HepG2 (cell line): ENCODE results near the gene NUCB1. TPM values are rescaled to one million over a fixed set of nuclear protein-coding genes. Genes with fewer than 3 reads are reported as not detected.

ENCODE experiments used
- BRD4 ChIP-seq: sonication (generic); formaldehyde crosslinking; IDR thresholded peaks from 2 replicates; pipeline ENCODE4 v1.4.0; 2020; ENCODE audit warnings: missing genetic modification reagents
- CCDC6 ChIP-seq: sonication (generic); formaldehyde crosslinking; IDR thresholded peaks from 2 replicates; pipeline ENCODE4 v1.8.1; 2022; ENCODE audit warnings: mild to moderate bottlenecking, missing genetic modification reagents, moderate library complexity
- CENPBD1 ChIP-seq: sonication (generic); formaldehyde crosslinking; IDR thresholded peaks from 2 replicates; pipeline ENCODE4 v1.8.0; 2022; ENCODE audit warnings: missing genetic modification reagents, low read depth, mild to moderate bottlenecking, borderline replicate concordance
- DNMT1 ChIP-seq: sonication (generic); formaldehyde crosslinking; IDR thresholded peaks from 2 replicates; pipeline ENCODE4 v1.5.1; 2020; ENCODE audit warnings: mild to moderate bottlenecking, missing genetic modification reagents
- E2F2 ChIP-seq: sonication (generic); formaldehyde crosslinking; IDR thresholded peaks from 2 replicates; pipeline ENCODE4 v1.4.0; 2020; ENCODE audit warnings: missing genetic modification reagents, borderline replicate concordance
- ETV5 ChIP-seq: IDR thresholded peaks from 2 replicates; pipeline ENCODE4 v1.6.1; 2018; ENCODE audit warnings: missing biosample characterization, missing genetic modification reagents, inconsistent platforms, borderline replicate concordance
- GATAD1 ChIP-seq: IDR thresholded peaks from 2 replicates; pipeline ENCODE4 v1.6.1; 2016; ENCODE audit warnings: missing genetic modification reagents, missing compliant biosample characterization
- HOXD1 ChIP-seq: sonication (generic); formaldehyde crosslinking; IDR thresholded peaks from 2 replicates; pipeline ENCODE4 v1.5.0; 2020; ENCODE audit warnings: missing genetic modification reagents
- MTA1 ChIP-seq: sonication (generic); formaldehyde crosslinking; IDR thresholded peaks from 2 replicates; pipeline ENCODE4 v1.4.0; 2020; ENCODE audit warnings: missing genetic modification reagents, mild to moderate bottlenecking, borderline replicate concordance
- PAXIP1 ChIP-seq: sonication (generic); formaldehyde crosslinking; conservative IDR thresholded peaks from 2 replicates; pipeline ENCODE4 v1.4.0; 2020; ENCODE audit warnings: mild to moderate bottlenecking, missing genetic modification reagents, moderate library complexity
- PBX2 ChIP-seq: IDR thresholded peaks from 2 replicates; pipeline ENCODE4 v1.6.1; 2016; ENCODE audit warnings: control low read depth
- SP4 ChIP-seq: sonication (generic); formaldehyde crosslinking; IDR thresholded peaks from 2 replicates; pipeline ENCODE4 v1.8.1; 2023; ENCODE audit warnings: mild to moderate bottlenecking, missing genetic modification reagents
- SPEN ChIP-seq: sonication (generic); formaldehyde crosslinking; IDR thresholded peaks from 2 replicates; pipeline ENCODE4 v1.5.1; 2020; ENCODE audit warnings: low read depth, mild to moderate bottlenecking, missing genetic modification reagents
- ZKSCAN8 ChIP-seq: IDR thresholded peaks from 2 replicates; pipeline ENCODE4 v1.6.1; 2016; ENCODE audit warnings: borderline replicate concordance, missing genetic modification reagents, missing compliant biosample characterization
- ZNF383 ChIP-seq: sonication (generic); formaldehyde crosslinking; IDR thresholded peaks from 2 replicates; pipeline ENCODE4 v1.4.0; 2020; ENCODE audit warnings: missing genetic modification reagents, mild to moderate bottlenecking, borderline replicate concordance
- ZNF431 ChIP-seq: sonication (generic); formaldehyde crosslinking; IDR thresholded peaks from 2 replicates; pipeline ENCODE4 v1.9.0; 2022; ENCODE audit warnings: missing genetic modification reagents, low read depth, mild to moderate bottlenecking, borderline replicate concordance
- polyA plus RNA-seq, 8 experiments: library from polyadenylated mRNA; depleted of rRNA in 3 of 8; stranded (reverse) in 7 of 8; unstranded in 1 of 8; fragments of >200 nt; fragmentation: Illumina TruSeq in 4 of 8; extraction: Trizol in 4 of 8; gene quantifications; 2 replicates each; pipeline versions ENCODE4 v1.2.1 to v1.2.3, GENCODE V29; 2011 to 2016; ENCODE audit warnings: low read depth in 4 of 8, missing spikeins in 1 of 8, mixed read lengths in 1 of 8; ENCODE audit not compliant: insufficient read depth in 1 of 8
- total RNA-seq, 5 experiments: library from RNA; depleted of rRNA; stranded (reverse); fragments of >200 nt; fragmentation: Illumina TruSeq; extraction: Trizol; gene quantifications; 2 replicates each; pipeline ENCODE4 v1.2.3, GENCODE V29; 2016; ENCODE audit warnings: low read depth in 1 of 5
- TF ChIP-seq, protein P1 (sequence below): sonication (generic); formaldehyde crosslinking; IDR thresholded peaks from 2 replicates; pipeline ENCODE4 v1.5.1; 2020; ENCODE audit warnings: mild to moderate bottlenecking, missing genetic modification reagents, borderline replicate concordance

NUCB1 gene
- total and polyA plus RNA-seq, 2 of the 13 experiments (the other 11 are each of a cell fraction or from before 2014, with no cell fraction given) = 82.3 to 106 TPM

GRCh38 chr19:48962029-48962848 is 62.1 kb downstream of the NUCB1 start (continued):
- TF ChIP-seq ZNF383 (CRISPR knock-in tag) (0 out of 2 replicates have a peak, but pooled peaks have one; percentile 62), HOXD1 (CRISPR knock-in tag) (peak; percentile 41; the same call in 1 of the 2 replicates), DNMT1 (peak; percentile 77; the same call in 1 of the 2 replicates), E2F2 (CRISPR knock-in tag) (no peak), ZKSCAN8 (CRISPR knock-in tag) (peak; percentile 46; the same call in 1 of the 2 replicates), CCDC6 (CRISPR knock-in tag) (peak; percentile 22; the same call in 1 of the 2 replicates), CENPBD1 (CRISPR knock-in tag) (no peak), PAXIP1 (peak; percentile 70), ETV5 (CRISPR knock-in tag) (peak; percentile 96), SP4 (CRISPR knock-in tag) (peak; percentile 85), PBX2 (CRISPR knock-in tag) (no peak), BRD4 (CRISPR knock-in tag) (0 out of 2 replicates have a peak, but pooled peaks have one; percentile 21), MTA1 (CRISPR knock-in tag) (peak; percentile 83), ZNF431 (peak; percentile 63; the same call in 1 of the 2 replicates), SPEN (CRISPR knock-in tag) (peak; percentile 59), GATAD1 (CRISPR knock-in tag) (no peak; the same call in 1 of the 2 replicates)
- TF ChIP-seq, protein P1, sequence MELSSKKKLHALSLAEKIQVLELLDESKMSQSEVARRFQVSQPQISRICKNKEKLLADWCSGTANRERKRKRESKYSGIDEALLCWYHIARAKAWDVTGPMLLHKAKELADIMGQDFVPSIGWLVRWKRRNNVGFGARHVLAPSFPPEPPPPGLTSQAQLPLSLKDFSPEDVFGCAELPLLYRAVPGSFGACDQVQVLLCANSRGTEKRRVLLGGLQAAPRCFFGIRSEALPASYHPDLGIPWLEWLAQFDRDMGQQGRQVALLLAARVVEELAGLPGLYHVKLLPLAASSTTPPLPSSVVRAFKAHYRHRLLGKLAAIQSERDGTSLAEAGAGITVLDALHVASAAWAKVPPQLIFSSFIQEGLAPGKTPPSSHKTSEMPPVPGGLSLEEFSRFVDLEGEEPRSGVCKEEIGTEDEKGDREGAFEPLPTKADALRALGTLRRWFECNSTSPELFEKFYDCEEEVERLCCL (CRISPR knock-in tag) = no peak; the same call in 1 of the 2 replicates
